Adrenal gland (tissue), 5 donors: Measurements from ENCODE around the gene DGKG.

ENCODE experiments used
- POLR2A ChIP-seq, 2 donors: fragments of 450-650 bp; IDR thresholded peaks; one replicate each; pipeline ENCODE4 v1.6.1; 2017; ENCODE audit warnings: antibody characterized with exemption in 2 of 2, mild to moderate bottlenecking in 2 of 2, moderate library complexity in 1 of 2
- TF ChIP-seq, protein P1 (sequence below), 6 experiments: fragments of 450-650 bp in 4 of 6; fragments of 200-600 bp in 2 of 6; sonication (generic) in 1 of 6; IDR thresholded peaks; 1 replicate in 5 of 6; 2 replicates in 1 of 6; pipeline versions ENCODE4 v1.5.1 to v1.8.0; 2016 to 2021; ENCODE audit warnings: antibody characterized with exemption in 6 of 6, mild to moderate bottlenecking in 2 of 6, moderate library complexity in 1 of 6
- donor health status: DM: no; HTN: no; CAD: no.

DNA sequence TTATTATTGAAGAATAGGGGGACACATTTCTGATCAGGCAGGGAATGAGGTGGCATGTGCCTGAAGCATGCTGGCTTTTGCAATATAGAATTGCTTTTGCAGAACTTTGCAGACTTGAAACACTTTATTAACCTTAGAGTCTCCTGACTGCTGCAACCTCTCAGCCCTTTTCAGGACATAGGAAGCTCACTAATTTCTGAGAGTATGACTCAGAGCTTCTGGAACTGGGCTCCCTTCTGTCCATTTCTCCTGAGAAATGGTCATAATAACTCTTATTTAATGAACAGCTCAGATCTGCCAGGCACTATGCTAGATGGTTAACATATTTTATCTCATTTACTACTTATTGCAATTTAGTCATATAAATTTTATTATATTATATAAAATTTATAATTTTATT, 38.6 kb upstream of the DGKG start:
- TF ChIP-seq, protein P1, sequence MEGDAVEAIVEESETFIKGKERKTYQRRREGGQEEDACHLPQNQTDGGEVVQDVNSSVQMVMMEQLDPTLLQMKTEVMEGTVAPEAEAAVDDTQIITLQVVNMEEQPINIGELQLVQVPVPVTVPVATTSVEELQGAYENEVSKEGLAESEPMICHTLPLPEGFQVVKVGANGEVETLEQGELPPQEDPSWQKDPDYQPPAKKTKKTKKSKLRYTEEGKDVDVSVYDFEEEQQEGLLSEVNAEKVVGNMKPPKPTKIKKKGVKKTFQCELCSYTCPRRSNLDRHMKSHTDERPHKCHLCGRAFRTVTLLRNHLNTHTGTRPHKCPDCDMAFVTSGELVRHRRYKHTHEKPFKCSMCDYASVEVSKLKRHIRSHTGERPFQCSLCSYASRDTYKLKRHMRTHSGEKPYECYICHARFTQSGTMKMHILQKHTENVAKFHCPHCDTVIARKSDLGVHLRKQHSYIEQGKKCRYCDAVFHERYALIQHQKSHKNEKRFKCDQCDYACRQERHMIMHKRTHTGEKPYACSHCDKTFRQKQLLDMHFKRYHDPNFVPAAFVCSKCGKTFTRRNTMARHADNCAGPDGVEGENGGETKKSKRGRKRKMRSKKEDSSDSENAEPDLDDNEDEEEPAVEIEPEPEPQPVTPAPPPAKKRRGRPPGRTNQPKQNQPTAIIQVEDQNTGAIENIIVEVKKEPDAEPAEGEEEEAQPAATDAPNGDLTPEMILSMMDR (IDR thresholded peaks at IDR 0.05): no peak
- TF ChIP-seq POLR2A (IDR thresholded peaks at IDR 0.05): no peak
